Tibial nerve (tissue), 4 donors: ENCODE measurements around the gene KLF13. TPM values are rescaled to one million over a fixed set of nuclear protein-coding genes. Genes with fewer than 3 reads are reported as not detected.

Experiments
- DNase-seq, 2 donors: peaks; one replicate each; pipeline ENCODE4 v3.0.0-alpha.2; 2019; ENCODE audit warnings: low spot score in 2 of 2
- H3K27ac ChIP-seq, 4 donors: fragments of 200-600 bp; sonication (generic) in 3 of 4; one replicate each; pipeline ENCODE4 v1.5.1; 2017 to 2019; ENCODE audit warnings: mild to moderate bottlenecking in 1 of 4
- H3K27me3 ChIP-seq, 2 donors: fragments of 200-600 bp; sonication (generic) in 1 of 2; one replicate each; pipeline versions ENCODE4 v1.5.1 to v1.6.0; 2017 to 2019
- H3K36me3 ChIP-seq, 3 donors: fragments of 200-600 bp; sonication (generic); one replicate each; pipeline ENCODE4 v1.5.1; 2018 to 2019
- H3K4me1 ChIP-seq, 4 donors: fragments of 200-600 bp; sonication (generic) in 3 of 4; one replicate each; pipeline ENCODE4 v1.5.1; 2017 to 2019
- H3K4me3 ChIP-seq, 4 donors: fragments of 200-600 bp; sonication (generic) in 3 of 4; one replicate each; pipeline ENCODE4 v1.5.1; 2017 to 2019; ENCODE audit warnings: mild to moderate bottlenecking in 1 of 4, moderate library complexity in 1 of 4
- H3K9me3 ChIP-seq, 4 donors: fragments of 200-600 bp; sonication (generic) in 3 of 4; one replicate each; pipeline ENCODE4 v1.5.1; 2017 to 2019
- EP300 ChIP-seq, 2 donors: sonication (generic); formaldehyde crosslinking; IDR thresholded peaks; one replicate each; pipeline ENCODE4 v1.6.1; 2017; ENCODE audit warnings: antibody characterized with exemption in 2 of 2, mild to moderate bottlenecking in 1 of 2
- POLR2A ChIP-seq, 2 donors: fragments of 450-650 bp; IDR thresholded peaks; one replicate each; pipeline ENCODE4 v1.6.1; 2017; ENCODE audit warnings: antibody characterized with exemption in 2 of 2, mild to moderate bottlenecking in 2 of 2, moderate library complexity in 2 of 2
- WGBS, 2 donors: methylation state at CpG; one replicate each; pipeline ENCODE4 v1.1.5; 2018; 5-methylcytosine and 5-hydroxymethylcytosine counted together
- total RNA-seq, 4 donors: library from RNA; depleted of rRNA; stranded (reverse); fragments of >200 nt; gene quantifications; one replicate each; pipeline ENCODE4 v1.1.0, GENCODE V29; 2016
- TF ChIP-seq, protein P1 (sequence below), 5 experiments: fragments of 200-600 bp in 3 of 5; fragments of 450-650 bp in 2 of 5; sonication (generic) in 3 of 5; IDR thresholded peaks; one replicate each; pipeline ENCODE4 v1.5.1; 2016 to 2019; ENCODE audit warnings: antibody characterized with exemption in 5 of 5, mild to moderate bottlenecking in 3 of 5, moderate library complexity in 2 of 5

KLF13 gene
- total RNA-seq, 4 donors from 2014 or later = 61.2 to 77.9 (median 75.1) TPM

GRCh38 chr15:31358163-31358562, 31.5 kb downstream of the KLF13 start:
- Histone ChIP-seq H3K9me3 (no peaks in the 10 kb centered on the region), H3K36me3 (no peaks in the 10 kb centered on the region), H3K4me3 (no peak overlapping the region), H3K27ac (peak overlapping the region in 3 of 4 donors; percentile 89 to 100 (median 92)), H3K4me1 (peaks cover 0 to 100% (median 92%) of the 10 kb centered on the region in 4 donors), H3K27me3 (no peaks in the 10 kb centered on the region)
- TF ChIP-seq, protein P1, sequence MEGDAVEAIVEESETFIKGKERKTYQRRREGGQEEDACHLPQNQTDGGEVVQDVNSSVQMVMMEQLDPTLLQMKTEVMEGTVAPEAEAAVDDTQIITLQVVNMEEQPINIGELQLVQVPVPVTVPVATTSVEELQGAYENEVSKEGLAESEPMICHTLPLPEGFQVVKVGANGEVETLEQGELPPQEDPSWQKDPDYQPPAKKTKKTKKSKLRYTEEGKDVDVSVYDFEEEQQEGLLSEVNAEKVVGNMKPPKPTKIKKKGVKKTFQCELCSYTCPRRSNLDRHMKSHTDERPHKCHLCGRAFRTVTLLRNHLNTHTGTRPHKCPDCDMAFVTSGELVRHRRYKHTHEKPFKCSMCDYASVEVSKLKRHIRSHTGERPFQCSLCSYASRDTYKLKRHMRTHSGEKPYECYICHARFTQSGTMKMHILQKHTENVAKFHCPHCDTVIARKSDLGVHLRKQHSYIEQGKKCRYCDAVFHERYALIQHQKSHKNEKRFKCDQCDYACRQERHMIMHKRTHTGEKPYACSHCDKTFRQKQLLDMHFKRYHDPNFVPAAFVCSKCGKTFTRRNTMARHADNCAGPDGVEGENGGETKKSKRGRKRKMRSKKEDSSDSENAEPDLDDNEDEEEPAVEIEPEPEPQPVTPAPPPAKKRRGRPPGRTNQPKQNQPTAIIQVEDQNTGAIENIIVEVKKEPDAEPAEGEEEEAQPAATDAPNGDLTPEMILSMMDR (IDR thresholded peaks at IDR 0.05) = no peak
- TF ChIP-seq EP300 (IDR thresholded peaks at IDR 0.05) (no peak), POLR2A (IDR thresholded peaks at IDR 0.05) (no peak)
- WGBS, 2 donors = 68 to 88% methylated on average over 3 of the region's 3 CpGs
- no peak for DNase-seq

GRCh38 chr15:31358957-31359701, 32.5 kb downstream of the KLF13 start:
- DNase-seq = no peak
- 83 to 85% methylated on average over 8 of the region's 8 CpGs for WGBS, 2 donors
- Histone ChIP-seq H3K9me3 (no peaks in the 10 kb centered on the region), H3K4me3 (no peak overlapping the region), H3K27ac (peak overlapping the region in 3 of 4 donors; percentile 93 to 95 (median 94)), H3K27me3 (no peaks in the 10 kb centered on the region), H3K36me3 (no peaks in the 10 kb centered on the region), H3K4me1 (peaks cover 0 to 100% (median 90%) of the 10 kb centered on the region in 4 donors)
- TF ChIP-seq POLR2A (IDR thresholded peaks at IDR 0.05) = no peak
- no peak for TF ChIP-seq EP300 (IDR thresholded peaks at IDR 0.05)
- TF ChIP-seq, protein P1 (IDR thresholded peaks at IDR 0.05) = no peak

- no peaks in the 10 kb centered on the region for H3K9me3 ChIP-seq
- H3K4me3 ChIP-seq = no peak overlapping the region
- TF ChIP-seq EP300 (IDR thresholded peaks at IDR 0.05) (no peak), POLR2A (IDR thresholded peaks at IDR 0.05) (no peak)
- TF ChIP-seq, protein P1 (IDR thresholded peaks at IDR 0.05) = no peak
- no peaks in the 10 kb centered on the region for H3K36me3 ChIP-seq
- no peak for DNase-seq
- WGBS, 2 donors = 73 to 78% methylated on average over 7 of the region's 7 CpGs
- no peaks in the 10 kb centered on the region for H3K27me3 ChIP-seq
- H3K4me1 ChIP-seq = peaks cover 0 to 100% (median 90%) of the 10 kb centered on the region in 4 donors
- H3K27ac ChIP-seq = peak overlapping the region in 3 of 4 donors; percentile 93 to 95 (median 94)
Measured at GRCh38 chr15:31359702-31360111, 33.1 kb downstream of the KLF13 start.

GRCh38 chr15:31360158-31360561, 33.5 kb downstream of the KLF13 start:
- 86 to 90% methylated on average over 5 to 8 of the region's 8 CpGs for WGBS, 2 donors
- peaks cover 0 to 100% (median 90%) of the 10 kb centered on the region in 4 donors for H3K4me1 ChIP-seq
- H3K9me3 ChIP-seq = no peaks in the 10 kb centered on the region
- H3K27me3 ChIP-seq = no peaks in the 10 kb centered on the region
- no peak for DNase-seq
- peak overlapping the region; percentile 38 to 95 (median 94) for H3K27ac ChIP-seq
- H3K4me3 ChIP-seq = no peak overlapping the region
- no peaks in the 10 kb centered on the region for H3K36me3 ChIP-seq
- TF ChIP-seq POLR2A (IDR thresholded peaks at IDR 0.05) (no peak), EP300 (IDR thresholded peaks at IDR 0.05) (no peak)
- TF ChIP-seq, protein P1 (IDR thresholded peaks at IDR 0.05) = no peak
